HEK293T (cell line): Measurements from ENCODE around the gene CDX2.

Experiments used
- ARNT ChIP-seq: fragments of 450-650 bp; IDR thresholded peaks from 2 replicates; pipeline ENCODE4 v1.6.1; 2017; ENCODE audit warnings: mild to moderate bottlenecking
- BHLHE40 ChIP-seq: fragments of 450-650 bp; IDR thresholded peaks from 2 replicates; pipeline ENCODE4 v1.6.1; 2016; ENCODE audit warnings: mild to moderate bottlenecking, moderate library complexity, borderline replicate concordance
- CTBP1 ChIP-seq: fragments of 450-650 bp; IDR thresholded peaks from 2 replicates; pipeline ENCODE4 v1.6.1; 2016; ENCODE audit warnings: borderline replicate concordance
- ELF4 ChIP-seq: fragments of 450-650 bp; IDR thresholded peaks from 2 replicates; pipeline ENCODE4 v1.6.1; 2017; ENCODE audit warnings: antibody characterized with exemption
- FOXA1 ChIP-seq: fragments of 450-650 bp; IDR thresholded peaks from 2 replicates; pipeline ENCODE4 v1.6.1; 2016; ENCODE audit warnings: mild to moderate bottlenecking
- FOXK2 ChIP-seq: fragments of 450-650 bp; IDR thresholded peaks from 2 replicates; pipeline ENCODE4 v1.6.1; 2016; ENCODE audit warnings: mild to moderate bottlenecking
- FOXM1 ChIP-seq: fragments of 450-650 bp; IDR thresholded peaks from 2 replicates; pipeline ENCODE4 v1.6.1; 2017; ENCODE audit warnings: mild to moderate bottlenecking, borderline replicate concordance
- L3MBTL2 ChIP-seq: fragments of 450-650 bp; conservative IDR thresholded peaks from 2 replicates; pipeline ENCODE4 v1.6.1; 2016; ENCODE audit warnings: mild to moderate bottlenecking
- NFRKB ChIP-seq: fragments of 450-650 bp; IDR thresholded peaks from 2 replicates; pipeline ENCODE4 v1.6.1; 2016; ENCODE audit warnings: mild to moderate bottlenecking, moderate library complexity
- SP1 ChIP-seq: fragments of 450-650 bp; IDR thresholded peaks from 2 replicates; pipeline ENCODE4 v1.6.1; 2017
- SUZ12 ChIP-seq: fragments of 450-650 bp; IDR thresholded peaks from 2 replicates; pipeline ENCODE4 v1.6.1; 2016; ENCODE audit warnings: mild to moderate bottlenecking
- TARDBP ChIP-seq: fragments of 450-650 bp; IDR thresholded peaks from 2 replicates; pipeline ENCODE4 v1.6.1; 2016
- ZNF384 ChIP-seq: fragments of 450-650 bp; IDR thresholded peaks from 2 replicates; pipeline ENCODE4 v1.6.1; 2016
- TF ChIP-seq, protein P1 (sequence below): fragments of 450-650 bp; IDR thresholded peaks from 2 replicates; pipeline ENCODE4 v1.6.1; 2016

DNA sequence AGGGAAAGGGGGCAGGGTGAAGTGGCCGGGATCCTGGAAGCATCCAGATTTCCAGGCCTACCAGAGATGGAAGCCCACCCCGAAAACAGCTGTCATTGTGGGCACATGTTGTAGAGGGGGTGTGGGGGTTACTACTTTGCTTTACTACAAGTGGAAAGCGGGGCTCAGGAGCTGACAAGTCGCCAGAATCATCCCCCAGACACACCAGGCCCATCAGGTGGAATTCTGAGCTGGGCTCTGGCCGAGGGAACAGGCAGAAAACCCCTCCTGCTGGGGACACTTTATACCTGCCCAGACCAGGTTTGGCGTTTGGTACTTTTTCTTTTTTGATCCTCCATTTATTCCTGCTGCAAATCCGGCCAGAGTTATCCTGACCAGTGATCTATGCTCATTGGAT is 3.8 kb downstream of the CDX2 start:
- no peak for TF ChIP-seq ZNF384
- TF ChIP-seq SUZ12, result no peak
- no peak for TF ChIP-seq CTBP1
- no peak for TF ChIP-seq BHLHE40
- TF ChIP-seq SP1, result no peak
- TF ChIP-seq NFRKB, result no peak
- no peak for TF ChIP-seq FOXA1
- no peak for TF ChIP-seq ARNT
- TF ChIP-seq, protein P1, sequence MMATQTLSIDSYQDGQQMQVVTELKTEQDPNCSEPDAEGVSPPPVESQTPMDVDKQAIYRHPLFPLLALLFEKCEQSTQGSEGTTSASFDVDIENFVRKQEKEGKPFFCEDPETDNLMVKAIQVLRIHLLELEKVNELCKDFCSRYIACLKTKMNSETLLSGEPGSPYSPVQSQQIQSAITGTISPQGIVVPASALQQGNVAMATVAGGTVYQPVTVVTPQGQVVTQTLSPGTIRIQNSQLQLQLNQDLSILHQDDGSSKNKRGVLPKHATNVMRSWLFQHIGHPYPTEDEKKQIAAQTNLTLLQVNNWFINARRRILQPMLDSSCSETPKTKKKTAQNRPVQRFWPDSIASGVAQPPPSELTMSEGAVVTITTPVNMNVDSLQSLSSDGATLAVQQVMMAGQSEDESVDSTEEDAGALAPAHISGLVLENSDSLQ, result no peak
- TF ChIP-seq L3MBTL2, result no peak
- TF ChIP-seq ELF4, result no peak
- no peak for TF ChIP-seq FOXM1
- no peak for TF ChIP-seq TARDBP
- no peak for TF ChIP-seq FOXK2
